NCI-H82 treated with DMSO at 0.1 percent for 48 hours (cell line): ENCODE data around the gene SF3A1.
"Not testable (repeated sequence)": the region's sequence is repeated elsewhere in the genome, so short reads cannot be mapped to it uniquely, and the experiment has no call there.

Experiments used
- DNase-seq: peaks from one replicate; lab custom pipeline; 2025; ENCODE audit not compliant: unreplicated experiment; lab: John Stamatoyannopoulos, UW

SF3A1 gene, protein sequence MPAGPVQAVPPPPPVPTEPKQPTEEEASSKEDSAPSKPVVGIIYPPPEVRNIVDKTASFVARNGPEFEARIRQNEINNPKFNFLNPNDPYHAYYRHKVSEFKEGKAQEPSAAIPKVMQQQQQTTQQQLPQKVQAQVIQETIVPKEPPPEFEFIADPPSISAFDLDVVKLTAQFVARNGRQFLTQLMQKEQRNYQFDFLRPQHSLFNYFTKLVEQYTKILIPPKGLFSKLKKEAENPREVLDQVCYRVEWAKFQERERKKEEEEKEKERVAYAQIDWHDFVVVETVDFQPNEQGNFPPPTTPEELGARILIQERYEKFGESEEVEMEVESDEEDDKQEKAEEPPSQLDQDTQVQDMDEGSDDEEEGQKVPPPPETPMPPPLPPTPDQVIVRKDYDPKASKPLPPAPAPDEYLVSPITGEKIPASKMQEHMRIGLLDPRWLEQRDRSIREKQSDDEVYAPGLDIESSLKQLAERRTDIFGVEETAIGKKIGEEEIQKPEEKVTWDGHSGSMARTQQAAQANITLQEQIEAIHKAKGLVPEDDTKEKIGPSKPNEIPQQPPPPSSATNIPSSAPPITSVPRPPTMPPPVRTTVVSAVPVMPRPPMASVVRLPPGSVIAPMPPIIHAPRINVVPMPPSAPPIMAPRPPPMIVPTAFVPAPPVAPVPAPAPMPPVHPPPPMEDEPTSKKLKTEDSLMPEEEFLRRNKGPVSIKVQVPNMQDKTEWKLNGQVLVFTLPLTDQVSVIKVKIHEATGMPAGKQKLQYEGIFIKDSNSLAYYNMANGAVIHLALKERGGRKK

DNA sequence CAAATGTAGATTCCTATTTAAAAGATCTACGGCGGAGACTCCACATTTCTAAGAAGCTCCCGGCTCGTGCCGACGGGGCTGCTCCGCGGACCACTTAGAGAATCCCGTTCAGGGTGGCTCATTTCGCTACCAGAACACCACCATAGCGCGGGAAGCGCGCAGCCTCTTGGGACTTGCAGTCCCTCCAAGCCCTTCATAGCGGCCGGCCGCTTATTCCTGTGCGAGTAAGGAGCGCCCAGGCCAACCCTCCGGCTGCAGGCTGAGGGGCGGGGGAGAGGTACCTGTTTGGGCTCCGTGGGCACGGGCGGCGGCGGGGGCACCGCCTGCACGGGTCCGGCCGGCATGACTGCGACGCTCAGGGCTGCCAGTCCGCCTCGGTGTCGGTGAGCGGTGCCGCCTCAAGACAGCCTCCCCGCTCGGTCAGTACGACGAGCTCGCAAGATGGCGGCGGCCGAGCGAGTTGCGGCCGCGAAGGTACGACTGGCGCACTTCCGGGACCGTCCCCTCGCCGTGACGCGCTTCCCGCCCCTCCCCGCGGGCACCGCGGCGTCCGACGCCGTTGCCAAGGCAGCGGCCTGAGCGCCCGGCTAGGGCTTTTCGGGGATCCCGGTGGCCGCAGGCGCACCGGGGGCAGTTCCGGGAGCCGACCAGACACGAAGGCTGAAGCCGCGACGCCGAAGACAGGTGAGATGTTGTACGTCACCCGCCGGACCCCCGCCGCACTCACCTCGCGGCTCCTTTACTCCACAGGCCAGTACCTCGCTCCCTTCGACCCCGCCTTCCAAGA is at the start of gene SF3A1, which contains the start of gene CCDC157:
SF3A1 (minus strand) TSS at position 446 of the 787 bp plus-strand sequence; CDS start at position 344, 102 bp downstream.
CCDC157 (plus strand) TSS at position 559 of the 787 bp plus-strand sequence. CDS start 8,994 bp downstream, outside the sequence.
- DNase-seq: peak; percentile 32

DNA sequence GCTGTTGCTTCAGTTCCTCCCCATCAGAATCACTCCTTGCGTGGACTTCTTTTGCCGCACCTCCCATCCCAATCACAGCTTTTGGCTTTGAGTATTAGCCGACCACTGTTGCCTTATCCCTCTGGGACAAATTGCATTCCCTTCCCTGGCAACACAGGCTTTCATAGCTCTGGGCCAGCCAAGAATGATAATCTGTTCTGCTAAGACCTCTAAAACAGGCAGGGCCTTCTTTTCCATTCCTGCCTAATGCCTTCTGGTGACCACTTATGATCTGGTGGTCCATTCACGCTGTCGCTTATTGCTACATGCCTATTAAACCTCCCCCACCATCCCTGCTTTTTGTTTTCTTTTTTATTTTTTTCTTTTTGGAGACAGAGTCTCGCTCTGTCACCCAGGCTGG is 49.7 kb upstream of the SF3A1 start:
- DNase-seq: no peak

GRCh38 chr22:30405731-30406130 is 49.0 kb upstream of the SF3A1 start:
- no peak for DNase-seq

DNA sequence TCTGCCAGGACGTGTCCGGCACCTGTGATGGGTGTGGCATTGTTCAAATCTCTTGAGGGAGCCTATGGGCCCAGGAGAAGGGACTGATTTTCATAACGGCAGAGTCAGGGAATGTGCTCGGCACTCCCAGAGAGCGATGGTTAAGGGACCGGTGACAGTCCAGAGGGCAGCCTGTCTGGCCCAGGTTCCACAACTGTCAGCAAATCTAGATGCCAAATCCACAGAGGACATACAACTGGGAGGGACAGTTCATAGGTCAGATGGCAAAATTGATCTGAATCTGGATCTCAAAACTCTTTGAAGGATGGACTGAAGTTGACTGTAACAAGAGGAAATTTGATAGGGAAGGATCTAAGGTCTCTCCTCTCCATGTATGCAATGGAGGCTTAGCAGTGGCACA is 47.6 kb upstream of the SF3A1 start:
- no peak for DNase-seq

DNA sequence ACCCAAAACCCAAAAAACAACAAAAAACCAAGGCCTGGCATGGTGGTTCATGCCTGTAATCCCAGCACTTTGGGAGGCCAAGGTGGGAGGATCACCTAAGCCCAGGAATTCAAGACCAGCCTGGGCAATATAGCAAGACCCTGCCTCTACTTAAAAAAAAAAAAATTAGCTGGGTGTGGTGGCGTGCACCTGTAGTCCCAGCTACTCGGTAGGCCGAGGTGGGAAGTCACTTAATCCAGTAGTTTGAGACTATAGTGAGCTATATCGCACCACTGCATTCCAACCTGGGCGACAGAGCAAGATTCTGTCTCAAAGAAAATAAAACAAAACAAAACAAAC is 46.0 kb upstream of the SF3A1 start:
- DNase-seq: not testable (repeated sequence)

DNA sequence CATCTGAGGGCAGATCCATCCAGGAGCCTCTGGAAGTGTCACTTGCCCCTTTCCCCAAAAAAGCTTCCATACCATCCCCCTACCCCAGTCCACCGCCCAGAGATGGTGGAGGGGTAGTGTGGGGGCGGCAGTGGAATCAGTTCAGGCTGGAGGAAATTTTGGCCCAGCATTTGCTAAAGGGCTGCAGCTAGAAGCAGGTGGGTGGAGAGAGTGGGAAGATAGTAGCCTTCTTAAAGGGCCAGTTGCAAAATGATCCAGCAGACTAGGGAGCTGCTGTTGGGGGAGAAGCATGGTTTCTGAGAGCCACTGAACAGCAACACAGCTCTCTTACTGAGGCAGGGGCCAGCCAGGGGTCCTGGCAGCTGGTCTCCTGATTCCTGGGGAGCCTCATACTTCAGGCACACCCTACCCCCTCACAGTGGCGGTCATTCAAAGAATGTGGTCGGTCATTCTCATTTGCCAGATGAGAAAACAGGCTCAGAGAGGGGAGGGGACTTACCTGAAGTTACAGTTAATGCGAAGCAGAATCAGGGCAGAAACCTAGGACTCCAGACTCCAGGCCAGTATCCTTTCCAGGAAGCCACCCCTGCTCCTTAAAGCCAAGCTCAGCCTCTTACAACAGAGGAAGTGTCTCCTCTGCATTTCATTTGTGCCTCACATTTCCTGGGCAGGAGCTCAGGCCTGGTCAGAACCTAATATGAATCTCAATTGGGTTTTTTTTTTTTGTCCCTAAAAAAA is 45.5 kb upstream of the SF3A1 start:
- DNase-seq: no peak

DNA sequence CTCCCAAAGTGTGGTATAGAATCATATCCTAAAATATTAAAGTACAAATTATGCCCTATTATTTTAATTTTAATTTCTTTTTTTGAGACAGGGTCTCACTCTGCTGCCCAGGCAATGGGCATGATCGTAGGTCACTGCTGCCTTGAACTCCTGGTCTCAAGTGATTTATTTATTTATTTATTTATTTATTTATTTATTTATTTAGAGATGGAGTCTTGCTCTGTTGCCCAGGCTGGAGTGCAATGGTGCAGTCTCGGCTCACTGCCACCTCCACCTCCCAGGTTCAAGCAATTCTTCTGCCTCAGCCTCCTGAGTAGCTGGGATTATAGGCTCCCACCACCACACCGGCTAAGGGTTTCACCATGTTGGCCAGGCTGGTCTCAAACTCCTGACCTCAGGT is 44.3 kb upstream of the SF3A1 start:
- DNase-seq: not testable (repeated sequence)

DNA sequence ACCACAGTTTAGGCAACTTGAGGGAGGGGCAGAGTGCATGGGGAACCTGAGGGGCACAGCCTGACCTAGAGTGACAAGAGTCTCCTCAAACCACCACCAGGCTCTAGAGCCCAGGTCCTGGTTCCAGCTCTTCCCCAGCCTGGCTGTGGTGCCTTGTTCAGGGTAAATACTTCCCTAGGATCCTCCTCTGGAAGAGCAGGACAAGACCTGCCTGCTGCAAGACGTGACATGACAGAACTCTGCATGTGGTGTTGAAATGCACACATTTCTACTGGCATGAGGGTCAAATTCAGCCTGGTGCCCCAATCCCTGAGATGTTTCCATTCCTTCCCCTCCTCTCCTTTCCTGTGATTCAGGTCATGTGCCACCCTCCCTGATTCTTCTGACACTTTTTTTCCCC is 43.5 kb upstream of the SF3A1 start:
- DNase-seq: no peak

- DNase-seq: no peak
These were observed 43.0 kb upstream of the SF3A1 start for GRCh38 chr22:30399718-30400117.

DNA sequence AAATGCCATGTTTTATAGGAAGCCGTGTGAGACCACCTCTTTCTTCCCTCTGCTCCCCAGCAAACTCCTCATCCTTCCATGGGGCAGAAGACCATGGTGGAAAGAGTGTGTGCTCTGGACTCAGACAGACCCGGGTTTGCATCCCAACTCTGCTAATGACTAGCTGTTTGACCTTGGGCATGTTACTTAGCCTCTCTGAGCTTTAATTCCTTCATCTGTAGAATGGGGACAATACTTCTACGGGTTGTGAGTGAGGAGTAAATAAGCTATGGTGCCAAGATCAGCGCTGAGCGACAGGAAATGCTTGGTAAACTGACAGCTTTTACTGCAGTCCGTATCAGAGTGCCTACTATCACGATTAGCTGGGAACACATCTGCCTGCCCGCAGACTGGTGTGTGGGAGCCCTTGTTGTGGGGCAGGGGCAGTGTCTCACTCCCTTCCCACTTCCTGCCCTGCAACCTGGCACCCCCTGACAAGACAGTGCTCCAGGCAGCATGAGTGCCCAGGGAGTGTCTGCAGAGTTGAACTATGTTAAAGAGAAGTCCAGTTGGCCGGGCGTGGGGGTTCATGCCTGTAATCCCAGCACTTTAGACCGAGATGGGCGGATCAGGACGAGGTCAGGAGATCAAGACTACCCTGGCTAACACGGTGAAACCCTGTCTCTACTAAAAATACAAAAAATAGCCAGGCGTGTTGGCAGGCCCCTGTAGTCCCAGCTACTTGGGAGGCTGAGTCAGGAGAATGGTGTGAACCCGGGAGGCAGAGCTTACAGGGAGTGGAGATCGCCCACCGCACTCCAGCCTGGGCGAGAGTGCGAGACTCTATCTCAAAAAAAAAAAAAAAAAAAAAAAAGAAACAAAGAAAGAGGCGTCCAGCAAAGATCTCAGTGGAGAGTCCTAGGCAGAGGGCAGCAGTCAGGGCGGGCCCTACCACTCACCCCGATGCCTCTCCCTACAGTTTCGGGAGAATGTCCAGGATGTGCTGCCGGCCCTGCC is 42.3 kb upstream of the SF3A1 start:
- DNase-seq: no peak

DNA sequence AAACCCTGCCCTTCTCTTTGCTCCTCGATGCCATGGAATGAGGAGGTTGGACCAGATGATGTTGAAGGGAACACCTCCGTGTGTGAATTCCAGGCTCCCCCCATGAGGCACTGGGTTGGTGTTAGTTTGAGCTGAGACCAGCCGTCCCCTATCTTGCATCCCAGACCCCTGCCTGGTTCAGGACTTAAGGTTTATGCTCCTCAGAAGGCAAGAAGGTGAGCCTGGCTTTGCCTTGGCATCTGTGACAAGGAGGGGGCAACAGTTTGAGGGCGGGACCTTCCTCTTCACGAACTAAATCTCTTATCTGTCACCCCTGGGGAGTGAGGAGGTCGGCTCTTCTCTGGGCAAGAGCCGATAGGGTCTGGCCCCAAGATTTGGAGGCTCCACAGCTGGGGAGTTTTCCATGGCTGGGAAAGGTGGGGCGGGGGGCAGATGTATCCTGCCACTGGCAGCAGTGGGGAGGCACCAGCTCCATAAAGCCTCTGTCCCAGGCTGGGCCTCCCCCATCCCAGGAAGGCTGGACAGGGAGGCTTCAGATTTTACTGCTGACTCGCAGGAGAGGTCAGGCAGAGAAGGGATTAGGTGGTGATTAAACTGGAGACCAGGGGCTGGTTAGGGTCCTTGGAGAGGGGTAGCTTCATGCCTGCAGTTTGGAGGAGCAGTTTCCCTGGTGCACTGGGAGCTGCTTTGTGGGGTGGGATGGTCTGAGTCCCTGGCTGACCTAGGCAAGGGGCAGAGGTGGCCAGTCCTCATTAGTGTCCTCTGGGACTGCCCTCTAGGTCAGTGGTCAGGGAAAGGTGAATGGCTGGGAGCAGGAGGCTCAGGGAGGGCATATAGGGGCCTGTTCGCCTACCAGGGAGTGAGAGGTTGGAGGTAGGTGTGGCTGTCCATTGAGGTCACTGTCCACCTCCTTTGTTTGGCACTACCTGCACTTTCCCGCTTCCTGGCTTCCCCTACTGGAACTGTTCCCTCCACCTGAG is 41.3 kb upstream of the SF3A1 start:
- DNase-seq: no peak

GRCh38 chr22:30396871-30397655 is 40.4 kb upstream of the SF3A1 start, which contains the start of gene SEC14L2:
TSS of gene SEC14L2 (plus strand) at chr22:30397018. CDS start at chr22:30397117, 99 bp downstream.
- DNase-seq: no peak

DNA sequence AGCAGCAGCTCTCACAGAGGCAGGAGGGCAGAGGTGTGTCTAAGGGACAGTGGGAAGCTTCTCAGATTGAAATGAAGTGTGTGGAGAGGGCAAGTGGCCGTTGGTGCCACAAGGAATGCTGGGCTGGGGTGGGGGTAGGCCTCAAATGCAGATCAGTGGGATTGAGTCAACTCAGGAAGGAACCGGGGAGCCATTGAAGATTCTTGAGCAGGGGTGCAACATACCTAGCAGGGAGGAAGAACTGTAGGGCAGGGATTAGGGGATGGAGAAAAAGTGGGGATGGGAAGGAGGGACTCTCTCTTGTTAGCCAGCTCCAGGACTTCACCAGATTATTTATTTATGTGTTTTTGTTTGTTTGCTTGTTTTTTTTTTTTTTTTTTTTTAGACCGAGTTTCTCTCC is 37.2 kb upstream of the SF3A1 start:
- DNase-seq: no peak

- DNase-seq: no peak
These were observed 36.6 kb upstream of the SF3A1 start for GRCh38 chr22:30393322-30393680.

- DNase-seq: peak; percentile 92
These were observed 36.1 kb upstream of the SF3A1 start for GRCh38 chr22:30392661-30393321.

DNA sequence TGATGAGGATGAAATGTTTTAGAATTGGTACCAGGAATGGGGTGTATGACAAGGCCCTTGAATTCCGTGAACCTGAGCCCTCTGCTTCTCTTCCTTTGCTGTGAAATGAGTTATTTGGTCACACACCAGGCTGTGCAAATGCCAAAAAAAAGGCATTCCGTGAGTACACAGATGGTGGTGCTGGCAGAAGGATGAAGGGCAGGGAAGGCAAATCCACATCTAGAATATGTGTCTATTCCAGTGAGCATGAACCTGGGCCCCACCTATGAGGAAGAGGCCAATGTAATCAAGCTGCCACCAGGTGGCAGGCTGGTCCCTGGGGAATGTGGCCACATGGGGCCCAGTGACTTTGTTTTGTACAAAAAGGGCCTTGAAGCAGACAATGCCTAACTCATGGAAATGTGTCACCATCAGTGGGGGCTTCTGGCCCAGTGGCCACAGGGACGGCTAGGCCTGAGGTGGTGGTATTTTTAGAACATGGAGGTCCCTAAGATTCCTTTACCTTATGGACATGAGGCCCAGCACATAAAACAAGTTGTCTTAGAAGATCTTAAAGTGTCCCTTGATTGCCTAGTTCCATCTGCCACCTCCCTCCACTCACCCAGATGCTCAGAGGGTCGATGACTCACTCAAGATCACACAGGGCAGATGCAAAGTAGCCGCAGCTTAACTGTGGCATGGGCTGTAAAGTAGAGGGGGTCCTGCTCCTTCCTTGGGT is 34.4 kb upstream of the SF3A1 start:
- peak; percentile 26 for DNase-seq
